ENCODE measurements around the gene HSPA12B.
A peak's percentile ranks its signal among the peaks of the same experiment; 100 is the strongest.

Gene HSPA12B

GRCh38 chr20:3767427-3768341, 35.2 kb downstream of the HSPA12B start, which contains the start of gene ADISSP:
TSS of gene ADISSP (minus strand) at chr20:3767753. CDS start at chr20:3760100, 7,653 bp downstream.
- DNase-seq = peak; percentile 99

DNA sequence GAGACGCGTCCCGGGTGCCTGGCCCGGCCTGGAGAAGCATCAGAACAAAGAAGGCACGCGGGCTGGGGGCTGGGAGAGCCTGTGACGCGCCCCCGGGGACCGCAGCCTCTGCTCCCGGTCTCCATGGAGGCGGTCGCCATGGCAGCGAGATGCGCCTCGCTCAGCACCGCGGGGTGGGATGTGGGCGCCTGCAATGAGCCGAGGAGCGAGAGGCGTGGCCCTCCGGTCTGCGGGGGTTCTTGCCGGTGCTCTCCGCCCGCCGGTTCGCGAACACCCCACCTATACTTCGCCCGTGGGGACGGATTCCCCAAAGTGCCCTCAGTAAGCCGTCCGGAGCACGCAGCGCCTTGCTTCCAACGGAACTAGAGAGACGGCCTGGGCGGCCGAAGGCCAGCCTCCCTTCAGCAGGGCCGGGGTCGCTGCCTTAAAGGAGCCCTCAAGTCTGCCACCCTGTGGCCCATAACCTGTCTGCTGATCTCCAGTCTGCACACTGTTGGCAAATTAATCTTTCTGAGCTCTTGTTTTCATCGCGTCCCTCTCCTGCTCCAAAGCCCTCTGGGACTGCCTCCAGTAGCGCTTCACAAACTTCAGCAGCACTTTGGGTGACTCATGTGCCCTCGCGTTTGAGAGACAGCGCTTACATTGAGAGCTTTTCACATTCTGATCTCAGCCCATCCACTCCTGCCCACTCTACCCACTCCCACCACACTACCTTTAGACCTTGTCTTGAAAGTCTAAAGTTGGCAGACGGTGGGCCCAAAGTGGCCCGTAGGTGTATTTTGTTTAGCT, 36.1 kb downstream of the HSPA12B start:
- peak; percentile 77 for DNase-seq

GRCh38 chr20:3771552-3772058, 39.1 kb downstream of the HSPA12B start:
- DNase-seq = no peak

DNA sequence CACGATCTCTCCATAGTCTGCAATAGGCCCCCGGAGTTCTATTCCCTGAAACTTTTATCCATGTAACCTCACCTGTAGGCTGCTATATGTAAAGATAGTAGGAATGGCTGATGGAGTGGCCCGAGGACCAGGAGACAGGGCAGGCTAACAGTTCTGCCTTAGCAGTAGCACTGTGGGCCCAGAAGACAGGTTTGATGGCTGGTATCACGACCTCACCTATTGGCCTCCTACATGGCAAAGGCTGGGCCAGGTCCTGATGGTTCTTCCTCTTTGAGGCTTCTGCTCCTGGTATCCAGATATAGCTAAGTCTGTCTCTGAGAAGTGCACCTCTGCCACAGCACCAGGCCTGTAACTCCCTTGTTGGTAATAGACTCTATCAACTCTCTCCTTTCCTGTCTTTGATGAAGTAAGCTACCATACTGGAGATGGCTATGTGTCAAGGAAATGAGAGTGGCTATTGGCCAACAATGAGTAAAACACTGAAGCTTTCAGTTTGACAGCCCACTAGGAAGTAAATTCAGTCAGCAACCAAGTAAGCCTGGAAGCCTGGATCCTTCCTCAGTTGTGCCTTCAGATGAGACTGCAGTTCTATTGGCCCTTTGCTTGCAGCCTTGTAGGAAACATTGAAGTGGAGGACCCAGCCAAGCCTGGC, 43.1 kb downstream of the HSPA12B start:
- no peak for DNase-seq

DNA sequence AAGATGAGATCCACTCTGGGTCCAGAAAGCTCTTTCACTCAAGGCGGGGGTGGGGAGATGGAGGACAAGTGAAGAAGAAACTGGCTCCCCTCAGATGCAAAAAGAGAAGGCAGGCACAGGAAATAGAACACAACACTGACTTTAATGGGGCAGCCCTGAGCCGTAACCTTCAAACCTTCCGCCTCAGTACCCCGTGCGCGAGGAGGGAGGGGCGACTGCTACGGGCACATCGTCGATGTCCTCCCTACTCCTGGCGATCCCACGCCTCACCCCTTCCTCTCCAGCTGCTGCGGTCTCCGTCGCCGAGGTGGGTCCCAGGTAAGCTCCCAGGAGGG, 44.9 kb downstream of the HSPA12B start:
- no peak for DNase-seq

GRCh38 chr20:3777716-3778629, 45.5 kb downstream of the HSPA12B start:
- peak; percentile 51 for DNase-seq

DNA sequence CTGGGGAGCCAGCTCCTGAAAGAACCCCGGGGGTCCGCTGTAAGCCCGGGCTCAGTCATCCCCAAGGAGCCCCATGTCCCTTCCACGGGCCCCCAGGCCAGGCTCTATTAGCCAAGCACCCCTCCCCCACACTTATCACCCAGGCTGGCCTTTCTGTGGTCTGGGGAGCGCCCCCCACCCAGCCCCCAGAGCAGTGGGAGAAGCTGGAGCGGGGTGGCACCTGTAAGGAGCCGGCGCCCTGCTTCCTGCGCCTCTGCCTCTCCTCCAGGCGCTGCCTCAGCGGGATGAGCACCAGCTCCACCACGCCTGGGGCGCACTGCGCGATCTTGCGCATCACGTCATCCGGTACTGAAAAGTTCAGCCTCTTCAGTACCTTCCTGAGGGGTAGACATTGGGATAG, 46.5 kb downstream of the HSPA12B start:
- DNase-seq = no peak

- peak; percentile 77 for DNase-seq
These were observed 48.8 kb downstream of the HSPA12B start, which contains the start of gene SPEF1 for GRCh38 chr20:3781153-3781910. TSS of gene SPEF1 (minus strand) at chr20:3781448. CDS start at chr20:3781287, 161 bp downstream.

DNA sequence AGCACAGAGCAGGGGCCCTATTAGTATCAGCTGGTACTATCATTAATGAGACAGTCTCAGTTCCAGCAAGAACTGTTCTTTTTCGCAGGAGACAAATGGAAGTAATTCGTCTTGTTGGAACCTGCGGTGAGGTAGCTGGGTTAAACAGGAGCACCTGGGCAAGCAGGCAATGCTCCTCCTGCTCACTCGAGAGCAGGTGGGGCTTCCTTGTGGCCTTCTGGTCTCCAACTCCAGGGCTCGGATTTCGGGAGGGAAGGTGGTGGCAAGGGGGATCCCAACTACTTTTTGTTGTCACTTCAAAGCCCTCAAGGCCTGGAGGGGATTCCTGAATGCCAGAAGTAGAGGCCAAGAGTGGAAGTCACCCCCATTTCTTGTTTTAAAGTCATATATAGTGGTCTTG, 50.1 kb downstream of the HSPA12B start:
- DNase-seq = no peak

GRCh38 chr20:3783068-3783489, 50.6 kb downstream of the HSPA12B start:
- DNase-seq = no peak

DNA sequence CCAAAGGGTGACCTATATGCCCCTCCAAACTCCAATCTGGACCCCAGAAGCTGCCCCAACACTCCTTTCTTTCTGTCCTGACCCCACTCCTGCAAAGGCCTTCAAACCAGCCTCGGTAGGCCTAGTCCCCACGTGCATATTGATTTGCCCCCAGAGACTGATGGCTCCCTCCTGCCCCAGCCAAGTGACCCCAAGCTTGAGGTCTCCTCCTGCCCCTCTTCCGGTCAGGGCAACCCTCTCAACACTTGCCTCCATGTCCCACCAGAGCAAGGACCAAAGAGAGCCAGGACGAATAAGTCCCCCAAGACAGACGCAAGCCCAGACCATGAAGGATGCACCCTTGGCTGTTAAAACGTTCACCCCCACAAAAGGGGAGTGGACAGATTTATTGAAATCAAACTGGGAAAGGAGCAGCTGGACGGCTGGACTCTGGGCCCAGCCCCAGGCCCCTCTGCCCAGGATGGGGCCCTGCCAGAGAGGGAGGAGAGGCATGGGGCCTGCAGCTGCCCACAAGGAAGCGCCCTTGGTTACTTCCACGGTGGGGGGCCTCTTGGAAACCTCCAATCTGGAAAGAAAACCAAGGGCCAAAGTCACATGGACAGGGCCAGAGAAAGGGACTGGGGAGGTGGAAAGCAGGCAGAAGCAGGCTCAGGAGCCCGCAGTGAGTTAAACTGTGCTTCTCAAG, 51.2 kb downstream of the HSPA12B start:
- no peak for DNase-seq

DNA sequence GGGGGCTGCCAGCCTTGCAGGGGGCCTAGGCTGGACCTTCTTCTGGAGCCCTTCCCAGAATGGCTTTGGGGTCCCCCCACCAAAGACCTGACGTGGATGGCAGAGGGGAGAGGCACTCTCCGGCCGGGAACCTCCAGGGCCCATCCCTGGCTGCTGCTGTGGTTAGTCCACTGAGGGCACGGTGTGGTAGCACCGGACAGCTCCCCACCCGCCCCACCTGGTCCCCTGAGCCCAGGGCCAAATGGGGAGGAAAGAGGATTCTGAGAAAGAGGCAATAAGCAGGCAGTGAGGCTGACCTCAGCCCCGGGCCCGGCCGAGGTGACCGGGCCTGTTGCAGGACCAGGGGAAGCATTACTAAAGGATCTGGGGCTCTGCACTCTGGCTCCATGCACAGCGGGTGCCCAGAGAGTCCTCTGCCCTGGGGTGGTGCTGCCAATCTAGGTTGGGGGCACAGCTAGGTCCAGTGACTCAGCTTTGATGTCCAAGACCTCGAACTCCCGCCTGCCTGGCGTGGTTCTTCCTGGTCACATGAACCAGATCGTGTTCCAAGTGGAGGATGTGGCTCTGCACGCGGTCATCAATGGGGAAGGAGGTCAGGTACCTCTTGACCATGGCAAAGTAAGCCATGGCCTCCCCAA, 51.9 kb downstream of the HSPA12B start:
- no peak for DNase-seq

GRCh38 chr20:3784863-3785239, 52.4 kb downstream of the HSPA12B start:
- no peak for DNase-seq

DNA sequence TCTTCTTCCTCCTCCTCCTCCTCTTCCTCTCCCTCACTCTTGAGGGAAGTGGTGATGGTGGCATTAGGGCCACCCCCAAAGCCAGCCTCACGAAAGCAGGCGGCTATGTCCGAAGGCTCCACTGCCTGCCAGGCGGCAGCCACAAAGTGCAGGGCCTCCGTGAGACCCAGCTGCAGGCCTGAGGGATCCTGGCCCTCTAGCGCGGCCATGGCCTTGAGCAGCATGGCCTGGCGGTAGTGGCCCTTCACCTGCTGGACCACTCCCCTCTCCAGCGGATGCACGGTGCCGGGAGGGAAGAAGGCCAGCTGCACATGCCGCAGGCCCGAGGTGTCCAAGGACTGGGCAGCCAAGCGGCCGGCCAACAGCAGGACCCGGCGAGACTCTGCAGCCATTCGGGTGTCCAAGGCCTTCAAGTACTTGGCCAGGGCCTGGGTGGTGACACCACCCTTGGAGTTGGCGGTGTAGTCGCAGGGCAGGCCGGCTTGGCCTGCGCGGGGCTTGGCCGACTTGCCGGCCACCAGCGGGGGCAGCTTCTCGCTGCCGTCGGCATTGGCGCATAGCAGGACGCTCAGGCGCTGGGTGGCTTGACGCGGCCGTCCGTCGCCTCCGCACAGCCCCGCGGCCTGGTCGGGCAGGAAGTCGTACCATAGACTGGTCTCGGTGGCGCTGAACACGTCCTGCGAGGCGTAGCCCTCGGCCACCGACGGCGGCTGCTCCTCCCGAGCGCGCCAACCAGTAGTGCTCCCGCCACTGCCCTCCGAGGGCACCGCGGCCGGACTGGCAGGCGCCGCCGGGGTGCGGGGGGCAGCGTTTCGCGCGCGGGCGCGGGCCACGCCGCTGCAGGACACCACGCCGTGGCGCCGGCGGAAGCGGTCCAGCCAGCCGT, 53.0 kb downstream of the HSPA12B start:
- DNase-seq = no peak

DNA sequence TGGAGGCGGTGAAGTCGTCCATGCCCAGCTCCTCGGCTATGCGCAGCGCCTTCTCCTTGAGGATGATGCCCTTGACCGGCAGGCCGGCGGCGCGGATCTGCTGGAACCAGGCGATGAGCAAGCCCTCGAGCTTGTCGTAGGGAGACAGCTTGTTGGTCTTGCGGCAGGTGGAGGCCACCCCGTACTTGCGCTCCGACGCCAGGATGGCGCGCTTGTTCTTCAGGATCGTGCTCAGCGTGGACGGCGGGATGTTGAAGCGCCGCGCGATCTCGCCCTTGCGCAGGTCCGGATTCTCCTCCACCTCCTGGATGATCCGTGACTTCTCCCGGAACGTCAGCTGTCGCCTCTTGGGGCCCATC, 53.6 kb downstream of the HSPA12B start:
- peak; percentile 55 for DNase-seq

DNA sequence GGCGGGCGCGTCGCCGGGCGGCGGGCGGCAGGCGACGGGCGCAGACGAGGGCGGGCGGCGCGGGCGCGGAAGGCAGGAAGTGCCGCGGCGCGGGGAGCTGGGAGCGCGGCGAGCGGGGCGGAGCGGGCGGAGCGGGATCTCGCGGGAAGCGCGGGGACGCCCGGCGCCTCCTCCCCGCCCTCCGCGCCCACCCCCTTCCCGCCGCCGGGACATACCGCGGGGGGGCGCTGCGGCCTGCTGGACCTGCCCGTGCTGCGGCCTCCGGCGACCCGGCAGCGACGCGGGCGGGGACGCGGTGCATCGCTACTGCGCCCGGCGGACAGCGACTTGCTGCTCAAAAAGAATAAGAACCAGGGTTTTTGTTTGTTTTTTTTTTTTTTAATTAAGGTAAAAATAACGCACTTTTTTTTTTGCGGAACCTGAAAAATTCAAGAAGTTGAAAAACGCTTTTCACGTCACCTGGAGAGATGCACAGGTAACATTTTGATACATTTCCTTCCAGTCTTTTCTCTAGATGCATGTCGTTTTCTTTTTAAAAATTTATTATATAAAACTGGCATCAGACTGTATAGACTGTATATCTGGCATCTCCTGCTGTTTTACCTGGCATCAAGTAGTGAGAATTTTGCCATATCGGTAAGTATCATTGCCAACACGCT, 54.3 kb downstream of the HSPA12B start, which contains the start of gene CENPB:
Gene CENPB (minus strand): TSS at position 76 of the 659 bp plus-strand sequence. CDS start 257 bp downstream, outside the sequence.
- peak; percentile 93 for DNase-seq

DNA sequence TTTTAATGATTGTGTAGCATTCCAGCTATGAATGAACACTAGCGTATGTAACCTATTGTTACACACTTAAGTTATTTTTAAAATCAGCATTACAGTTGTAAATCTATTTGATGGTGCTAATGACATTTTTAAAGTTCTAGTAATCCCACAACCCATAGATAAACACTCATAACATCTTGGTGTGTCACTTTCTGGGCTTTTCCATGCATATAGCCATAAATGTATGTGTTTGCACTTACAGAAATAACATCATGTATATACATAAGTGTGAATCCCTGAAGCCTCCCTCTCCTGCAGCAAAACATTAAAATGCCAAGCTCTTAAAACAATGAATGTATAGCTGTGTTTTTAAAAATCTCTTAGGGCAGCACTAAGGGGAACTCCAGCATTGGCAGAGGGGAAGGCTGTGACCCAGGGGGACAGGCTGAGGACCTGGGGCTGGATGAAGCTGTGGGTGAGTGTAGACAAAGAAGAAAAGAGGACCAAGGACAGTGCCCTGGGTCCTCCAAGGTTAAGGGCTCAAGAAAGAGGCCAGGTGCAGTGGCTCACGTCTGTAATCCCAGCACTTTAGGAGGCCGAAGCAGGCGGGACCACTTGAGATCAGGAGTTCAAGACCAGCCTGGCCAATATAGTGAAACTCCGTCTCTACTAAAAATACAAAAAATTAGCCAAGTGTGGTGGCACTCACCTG, 55.0 kb downstream of the HSPA12B start:
- no peak for DNase-seq

GRCh38 chr20:3788685-3789155, 56.2 kb downstream of the HSPA12B start:
- no peak for DNase-seq

Data from activated CD4-positive, alpha-beta T cell treated with anti-CD3 and anti-CD28 coated beads, Interleukin-2, Interleukin-6, amounts not matched to agents 100 ng/mL and 50 ng/mL, durations not matched to agents 16 hours and 8 hours (primary cell).